ENCODE results near the gene DUSP22. TPM values are rescaled to one million over a fixed set of nuclear protein-coding genes. Genes with fewer than 3 reads are reported as not detected.

Gene DUSP22
- total RNA-seq, 1 donor from 2014 or later = 24.3 TPM

- intact Hi-C loops (cut with micrococcal nuclease) = no loop called here
These were observed 59.0 kb downstream of the DUSP22 start for GRCh38 chr6:351011-351866.

- intact Hi-C loops (cut with micrococcal nuclease) = no loop called here
These were observed 59.6 kb downstream of the DUSP22 start for GRCh38 chr6:351867-352289.

GRCh38 chr6:352474-352873 lies 60.2 kb downstream of the DUSP22 start:
- intact Hi-C loops (cut with micrococcal nuclease) = no loop called here

DNA sequence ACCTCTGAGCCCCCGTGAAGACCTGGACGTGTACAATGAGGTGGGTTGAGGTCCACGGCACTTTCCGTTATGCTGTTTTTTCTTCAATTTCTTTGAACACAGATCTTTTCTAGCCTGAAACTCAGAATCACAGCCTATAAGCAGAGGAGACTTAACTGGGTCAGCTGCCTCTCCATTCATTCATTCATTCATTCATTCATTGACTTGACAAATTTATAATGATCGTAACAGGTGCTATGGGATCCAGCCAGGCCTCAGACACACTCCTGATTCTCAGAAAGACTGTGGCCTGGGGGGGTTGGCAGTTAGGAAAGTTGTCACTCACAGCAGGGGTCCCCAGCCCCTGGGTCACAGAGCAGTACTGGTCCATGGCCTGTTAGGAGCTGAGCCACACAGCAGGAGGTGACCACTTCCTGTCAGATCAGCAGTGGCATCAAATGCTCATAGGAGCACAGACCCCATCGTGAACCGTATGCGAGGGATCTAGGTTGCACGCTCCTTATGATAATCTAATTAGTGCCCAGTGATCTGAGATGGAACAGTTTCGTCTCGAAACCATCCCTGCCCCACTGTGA lies 60.7 kb downstream of the DUSP22 start:
- intact Hi-C loops (cut with micrococcal nuclease) = no loop called here

GRCh38 chr6:353642-354614 lies 61.6 kb downstream of the DUSP22 start:
- intact Hi-C loops (cut with micrococcal nuclease) = no loop called here

- intact Hi-C loops (cut with micrococcal nuclease) = no loop called here
These were observed 62.5 kb downstream of the DUSP22 start for GRCh38 chr6:354631-355280.

DNA sequence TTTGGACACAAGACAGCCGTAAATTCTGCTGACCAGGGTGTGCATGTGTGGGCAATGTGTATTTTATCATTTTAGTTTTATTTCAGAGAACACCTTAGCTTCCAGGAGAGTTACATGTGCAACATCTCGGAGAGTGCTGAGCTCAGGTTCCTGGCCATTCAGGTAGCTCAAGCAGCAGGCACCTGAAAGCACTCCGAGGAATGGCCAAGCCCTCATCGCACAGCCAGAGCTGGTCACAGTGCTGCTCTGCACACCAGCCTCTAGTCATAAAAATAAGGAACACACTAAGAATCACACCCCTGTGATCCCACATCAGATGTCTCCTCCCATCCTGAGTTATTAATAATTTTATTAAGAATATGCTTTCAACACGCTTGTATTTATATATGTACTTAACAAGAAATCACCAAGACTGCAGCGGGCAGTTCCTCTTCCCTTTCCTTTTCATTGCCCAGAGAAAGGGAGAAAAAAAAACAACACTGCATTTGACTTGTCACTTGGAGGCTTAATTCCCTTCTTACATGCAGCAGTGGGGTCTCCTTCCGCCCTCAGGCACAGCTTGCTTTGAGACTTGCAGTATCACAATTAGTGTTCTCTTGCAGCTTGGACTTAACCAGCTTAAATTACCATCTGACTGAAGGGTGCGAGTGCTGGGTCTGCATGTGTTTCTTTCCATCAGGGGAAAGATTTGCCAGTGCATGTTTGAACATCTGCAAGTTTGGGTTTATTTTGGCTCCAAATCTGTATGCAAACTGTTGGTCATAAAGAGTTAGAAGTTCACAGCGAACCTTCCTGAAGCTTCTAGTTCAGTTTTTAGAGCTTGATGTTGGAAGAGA lies 63.3 kb downstream of the DUSP22 start:
- intact Hi-C loops (cut with micrococcal nuclease) = no loop called here

DNA sequence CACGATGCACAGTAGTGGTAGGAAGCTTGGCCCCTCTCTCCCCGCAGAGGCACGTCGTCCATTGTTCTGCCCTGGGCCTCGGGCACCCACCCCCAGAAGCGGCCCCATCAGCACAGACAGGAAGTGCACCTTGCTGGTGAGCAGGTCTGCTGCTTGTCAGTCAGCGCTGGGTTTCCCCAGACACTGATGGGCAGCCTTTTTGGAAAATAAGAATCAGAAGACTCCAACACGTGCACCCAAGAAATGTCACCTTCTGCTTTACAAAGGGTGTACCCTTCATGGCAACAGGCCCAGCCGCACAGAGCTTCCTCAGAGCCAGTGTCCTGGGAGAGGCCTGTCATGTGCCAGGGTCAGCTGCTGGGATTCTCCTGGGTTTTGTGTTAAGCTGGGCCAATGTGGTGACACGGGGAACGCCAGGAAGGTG lies 64.6 kb downstream of the DUSP22 start:
- intact Hi-C loops (cut with micrococcal nuclease) = no loop called here

GRCh38 chr6:357261-357790 lies 65.0 kb downstream of the DUSP22 start:
- intact Hi-C loops (cut with micrococcal nuclease) = no loop called here

DNA sequence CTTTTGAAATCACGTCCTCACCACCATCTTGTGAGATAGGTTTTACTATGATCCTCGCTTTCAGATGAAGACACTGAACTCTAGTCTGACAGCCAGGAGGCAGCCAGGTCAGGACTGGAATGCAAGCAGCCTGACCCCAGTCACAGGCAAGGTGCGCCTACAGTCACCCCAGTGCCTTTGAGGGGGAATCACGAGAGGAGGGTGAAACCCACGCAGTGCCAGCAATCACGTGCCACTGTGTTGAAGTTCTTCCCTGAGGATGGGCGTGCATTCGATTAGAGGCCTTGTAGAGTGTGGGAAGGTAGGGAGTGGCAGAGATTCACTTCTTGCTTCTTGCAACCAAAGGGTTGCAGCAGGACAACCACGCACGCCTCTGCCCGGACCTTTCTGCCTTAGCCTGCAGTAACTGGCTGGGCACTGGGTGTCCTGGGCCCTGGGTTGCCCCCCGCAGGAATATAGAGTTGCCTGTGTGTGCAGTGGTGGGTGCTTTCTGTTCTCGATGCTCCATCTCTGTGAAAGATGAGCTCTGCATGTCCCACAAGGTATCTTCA lies 65.6 kb downstream of the DUSP22 start:
- intact Hi-C loops (cut with micrococcal nuclease) = no loop called here

DNA sequence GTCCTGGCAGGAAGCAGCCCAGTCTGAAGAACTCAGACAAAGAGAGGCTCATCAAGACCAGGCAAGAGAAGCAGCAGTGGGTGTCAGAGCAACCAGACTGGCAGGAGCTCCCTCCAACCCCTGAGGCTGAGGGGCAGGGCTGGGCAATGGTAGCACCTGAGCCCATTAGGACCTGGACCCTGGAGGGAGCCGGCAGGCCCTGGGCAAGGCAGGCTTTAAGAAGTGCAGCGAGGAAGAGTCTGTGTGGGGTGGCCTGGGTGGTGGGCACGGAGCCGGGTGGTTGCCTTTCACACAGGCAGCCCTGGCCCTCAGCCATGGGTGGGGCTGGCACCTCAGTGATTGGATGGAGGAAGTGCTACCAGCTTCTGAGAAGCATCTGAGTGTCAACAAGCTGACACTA lies 66.1 kb downstream of the DUSP22 start:
- intact Hi-C loops (cut with micrococcal nuclease) = no loop called here

DNA sequence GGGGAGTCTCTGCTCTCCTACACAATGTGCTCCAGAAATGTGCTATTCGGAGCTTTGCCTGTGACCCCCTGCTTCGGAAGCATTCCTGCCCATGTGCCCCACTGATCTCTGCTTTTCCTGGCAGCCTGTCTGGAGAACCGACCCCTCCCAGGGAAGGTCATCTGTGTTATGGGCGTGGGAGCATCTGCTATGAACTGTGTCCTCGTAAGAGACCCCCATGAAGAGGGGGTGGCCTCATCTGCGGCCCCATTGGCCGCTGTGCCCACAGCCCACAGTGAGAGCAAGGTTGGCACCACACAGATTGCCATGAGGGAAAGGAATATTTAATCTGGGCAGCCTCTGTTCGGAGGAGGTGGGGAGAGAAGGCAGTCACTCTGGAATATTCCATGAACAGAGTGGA lies 66.6 kb downstream of the DUSP22 start:
- intact Hi-C loops (cut with micrococcal nuclease) = no loop called here

DNA sequence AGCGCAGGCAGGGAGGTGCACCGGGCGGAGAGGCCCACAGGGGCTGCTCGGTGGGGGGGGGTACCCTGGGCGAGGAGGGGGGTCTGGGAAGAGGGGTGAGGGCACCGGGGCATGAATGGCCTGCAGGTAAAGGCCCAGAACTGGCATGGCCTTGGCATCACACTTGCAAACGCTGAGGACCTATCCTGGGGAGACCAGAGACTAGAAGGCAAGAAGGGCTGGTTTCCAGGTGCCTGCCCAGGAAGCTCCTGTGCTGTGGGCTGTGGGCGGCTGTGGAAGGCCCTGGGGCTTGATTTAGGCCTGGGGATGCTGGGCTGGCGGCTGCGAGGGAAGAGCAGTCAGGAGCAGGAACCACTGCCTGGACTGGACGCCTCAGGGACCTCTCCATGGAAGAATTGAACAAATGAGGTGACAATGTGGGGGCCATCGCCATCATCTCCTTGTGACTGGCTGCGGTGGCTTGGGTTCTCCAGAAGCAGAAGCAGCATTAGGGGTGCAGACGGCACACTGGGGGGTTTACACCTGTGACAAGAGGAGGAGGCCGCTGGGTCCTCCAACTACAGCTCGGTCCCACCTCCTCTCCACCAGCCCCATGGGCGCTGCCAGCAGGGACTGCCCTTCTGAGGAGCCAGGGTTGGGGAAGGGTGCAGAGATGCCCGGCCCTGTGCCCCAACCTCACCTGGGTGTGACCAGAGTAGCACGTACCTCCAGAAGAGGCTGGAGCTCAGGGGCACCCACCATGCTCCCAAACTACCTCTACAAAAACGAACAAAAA lies 67.2 kb downstream of the DUSP22 start:
- intact Hi-C loops (cut with micrococcal nuclease) = no loop called here

- intact Hi-C loops (cut with micrococcal nuclease) = no loop called here
These were observed 68.1 kb downstream of the DUSP22 start for GRCh38 chr6:360349-360748.

DNA sequence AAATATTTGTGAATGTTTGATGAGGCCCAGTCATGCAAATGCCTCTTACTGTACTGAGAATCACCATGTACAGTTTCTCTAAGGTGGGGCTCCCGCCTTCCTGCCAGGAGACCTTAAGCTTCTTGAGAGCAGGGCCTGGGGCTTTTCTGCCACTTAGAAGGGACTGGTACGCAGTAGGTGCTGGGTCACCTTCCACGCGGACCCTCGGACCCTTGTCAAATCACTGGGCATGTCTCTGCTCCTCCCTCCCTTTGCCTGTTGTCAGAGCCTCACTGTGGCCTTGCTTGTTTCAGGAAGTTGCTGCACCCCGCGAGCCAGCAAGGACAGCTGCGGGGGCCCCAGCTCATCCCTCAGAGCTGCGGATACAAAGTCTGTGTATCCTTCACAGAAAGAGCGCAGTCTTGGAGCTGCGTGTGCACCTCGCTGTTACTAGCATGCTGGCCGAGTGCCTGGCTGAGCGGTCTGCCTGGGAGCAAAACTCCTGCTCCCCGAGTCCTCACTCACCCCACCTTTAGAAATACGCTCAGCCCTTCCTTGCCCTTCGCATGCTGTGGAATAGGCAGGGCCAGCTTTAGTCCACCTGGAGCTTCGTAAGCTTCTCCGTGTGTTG lies 68.6 kb downstream of the DUSP22 start:
- intact Hi-C loops (cut with micrococcal nuclease) = no loop called here

GRCh38 chr6:361411-362132 lies 69.3 kb downstream of the DUSP22 start:
- intact Hi-C loops (cut with micrococcal nuclease) = no loop called here

- intact Hi-C loops (cut with micrococcal nuclease) = no loop called here
These were observed 70.1 kb downstream of the DUSP22 start for GRCh38 chr6:362231-362923.
